PC-9 (cell line): ENCODE measurements around the gene ZNF609. TPM values are rescaled to one million over a fixed set of nuclear protein-coding genes. Genes with fewer than 3 reads are reported as not detected.

Experiments
- Bru-seq: library from RNA; stranded (reverse); fragments of 400-500 nt; gene quantifications from one replicate; lab custom pipeline; 2021; lab: Mats Ljungman, UMichigan
- BruChase-seq, 2 experiments: library from RNA; stranded (reverse); fragments of 400-500 nt; gene quantifications; one replicate each; lab custom pipeline; 2021; lab: Mats Ljungman, UMichigan
- BruUV-seq: library from RNA; stranded (reverse); fragments of 400-500 nt; replicated peaks from 2 replicates; lab custom pipeline; 2021; lab: Mats Ljungman, UMichigan
- CTCF ChIA-PET: fragments of 300-600 bp; sonication (Branson Sonifier 250); formaldehyde crosslinking; loops from one replicate; lab custom pipeline; 2022; ENCODE audit warnings: antibody characterized with exemption; lab: Charles Lee
- POLR2A ChIA-PET: fragments of 300-600 bp; sonication (Branson Sonifier 250); formaldehyde crosslinking; loops from one replicate; lab custom pipeline; 2022; ENCODE audit warnings: antibody characterized with exemption; ENCODE audit not compliant: unreplicated experiment; lab: Charles Lee
- DNase-seq, 2 experiments: peaks; one replicate each; pipeline versions ENCODE4 v3.0.0 to v3.0.0-alpha.2; 2015 to 2022; ENCODE audit warnings: mixed read lengths in 1 of 2
- H2AFZ ChIP-seq: fragments of 200-600 bp; sonication (generic); 2 replicates; pipeline ENCODE4 v1.8.1; 2017; ENCODE audit warnings: antibody characterized with exemption
- H3F3A ChIP-seq: fragments of 200-600 bp; sonication (generic); 2 replicates; pipeline ENCODE4 v1.8.1; 2017; ENCODE audit warnings: antibody characterized with exemption, mild to moderate bottlenecking, low read depth; ENCODE audit not compliant: insufficient read depth
- H3K27ac ChIP-seq: fragments of 200-600 bp; sonication (generic); 2 replicates; pipeline ENCODE4 v1.6.1; 2016; ENCODE audit warnings: mixed run types
- H3K27me3 ChIP-seq: fragments of 200-600 bp; sonication (generic); 2 replicates; pipeline ENCODE4 v1.6.1; 2016; ENCODE audit warnings: low read depth, mixed run types; ENCODE audit not compliant: insufficient read depth
- H3K36me3 ChIP-seq: fragments of 200-600 bp; sonication (generic); 2 replicates; pipeline ENCODE4 v1.6.1; 2016; ENCODE audit warnings: low read depth, mixed run types
- H3K4me1 ChIP-seq: fragments of 200-600 bp; sonication (generic); replicated peaks from 2 replicates; pipeline ENCODE4 v1.6.1; 2016; ENCODE audit warnings: mixed run types; ENCODE audit not compliant: insufficient read depth
- H3K4me2 ChIP-seq: fragments of 200-600 bp; sonication (generic); 2 replicates; pipeline ENCODE4 v1.6.1; 2017; ENCODE audit warnings: mixed run types
- H3K4me3 ChIP-seq: fragments of 200-600 bp; sonication (generic); 2 replicates; pipeline ENCODE4 v1.6.1; 2016; ENCODE audit warnings: mixed run types
- H3K79me2 ChIP-seq: fragments of 200-600 bp; sonication (generic); 2 replicates; pipeline ENCODE4 v1.6.1; 2017; ENCODE audit warnings: low read depth, mixed run types
- H3K9me2 ChIP-seq: fragments of 200-600 bp; sonication (generic); 2 replicates; pipeline ENCODE4 v1.8.1; 2017; ENCODE audit warnings: mild to moderate bottlenecking; ENCODE audit not compliant: insufficient read depth
- H3K9me3 ChIP-seq: fragments of 200-600 bp; sonication (generic); 2 replicates; pipeline ENCODE4 v1.8.1; 2016; ENCODE audit warnings: low read depth; ENCODE audit not compliant: insufficient read depth
- H4K20me1 ChIP-seq: fragments of 200-600 bp; sonication (generic); 2 replicates; pipeline ENCODE4 v1.8.1; 2017; ENCODE audit not compliant: insufficient read depth
- EZH2 ChIP-seq: fragments of 200-600 bp; sonication (generic); IDR thresholded peaks from 2 replicates; pipeline ENCODE4 v1.8.0; 2017; ENCODE audit warnings: antibody characterized with exemption, low read depth
- intact Hi-C: fragments of 100-400 bp; cut with micrococcal nuclease; formaldehyde crosslinking; loops from one replicate; pipeline ENCODE4 v1.10.0; 2022; ENCODE audit not compliant: unreplicated experiment
- long read RNA-seq: library from polyadenylated mRNA; stranded (forward); transcript quantifications from one replicate; pipeline ENCODE4 v2.0.0, GENCODE V29; 2022
- total RNA-seq: library from RNA; stranded (reverse); gene quantifications from 2 replicates; pipeline ENCODE4 v1.2.3, GENCODE V29; 2021
- TF ChIP-seq, protein P1 (sequence below): fragments of 200-600 bp; sonication (generic); conservative IDR thresholded peaks from 2 replicates; pipeline ENCODE4 v1.6.1; 2017; ENCODE audit warnings: mixed run types, antibody characterized with exemption, mild to moderate bottlenecking, moderate library complexity

ZNF609 gene, protein sequence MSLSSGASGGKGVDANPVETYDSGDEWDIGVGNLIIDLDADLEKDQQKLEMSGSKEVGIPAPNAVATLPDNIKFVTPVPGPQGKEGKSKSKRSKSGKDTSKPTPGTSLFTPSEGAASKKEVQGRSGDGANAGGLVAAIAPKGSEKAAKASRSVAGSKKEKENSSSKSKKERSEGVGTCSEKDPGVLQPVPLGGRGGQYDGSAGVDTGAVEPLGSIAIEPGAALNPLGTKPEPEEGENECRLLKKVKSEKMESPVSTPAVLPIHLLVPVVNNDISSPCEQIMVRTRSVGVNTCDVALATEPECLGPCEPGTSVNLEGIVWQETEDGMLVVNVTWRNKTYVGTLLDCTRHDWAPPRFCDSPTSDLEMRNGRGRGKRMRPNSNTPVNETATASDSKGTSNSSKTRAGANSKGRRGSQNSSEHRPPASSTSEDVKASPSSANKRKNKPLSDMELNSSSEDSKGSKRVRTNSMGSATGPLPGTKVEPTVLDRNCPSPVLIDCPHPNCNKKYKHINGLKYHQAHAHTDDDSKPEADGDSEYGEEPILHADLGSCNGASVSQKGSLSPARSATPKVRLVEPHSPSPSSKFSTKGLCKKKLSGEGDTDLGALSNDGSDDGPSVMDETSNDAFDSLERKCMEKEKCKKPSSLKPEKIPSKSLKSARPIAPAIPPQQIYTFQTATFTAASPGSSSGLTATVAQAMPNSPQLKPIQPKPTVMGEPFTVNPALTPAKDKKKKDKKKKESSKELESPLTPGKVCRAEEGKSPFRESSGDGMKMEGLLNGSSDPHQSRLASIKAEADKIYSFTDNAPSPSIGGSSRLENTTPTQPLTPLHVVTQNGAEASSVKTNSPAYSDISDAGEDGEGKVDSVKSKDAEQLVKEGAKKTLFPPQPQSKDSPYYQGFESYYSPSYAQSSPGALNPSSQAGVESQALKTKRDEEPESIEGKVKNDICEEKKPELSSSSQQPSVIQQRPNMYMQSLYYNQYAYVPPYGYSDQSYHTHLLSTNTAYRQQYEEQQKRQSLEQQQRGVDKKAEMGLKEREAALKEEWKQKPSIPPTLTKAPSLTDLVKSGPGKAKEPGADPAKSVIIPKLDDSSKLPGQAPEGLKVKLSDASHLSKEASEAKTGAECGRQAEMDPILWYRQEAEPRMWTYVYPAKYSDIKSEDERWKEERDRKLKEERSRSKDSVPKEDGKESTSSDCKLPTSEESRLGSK (N-terminal part only)
- total RNA-seq: 37.8 and 38.6 TPM in 2 replicates
- Bru-seq, nascent RNA: percentile 84 among the genes with signal in this experiment
- percentile 82 among the genes with signal in this experiment for BruChase-seq, experiment 1, labeled RNA remaining after a 2-hour chase
- BruChase-seq, experiment 2, labeled RNA remaining after a 6-hour chase: percentile 73 among the genes with signal in this experiment
- long read RNA-seq, partial matches to known transcripts: 16 of 16 reads
- long read RNA-seq, other reads (novel, unspliced or antisense): 0 of 16 reads

DNA sequence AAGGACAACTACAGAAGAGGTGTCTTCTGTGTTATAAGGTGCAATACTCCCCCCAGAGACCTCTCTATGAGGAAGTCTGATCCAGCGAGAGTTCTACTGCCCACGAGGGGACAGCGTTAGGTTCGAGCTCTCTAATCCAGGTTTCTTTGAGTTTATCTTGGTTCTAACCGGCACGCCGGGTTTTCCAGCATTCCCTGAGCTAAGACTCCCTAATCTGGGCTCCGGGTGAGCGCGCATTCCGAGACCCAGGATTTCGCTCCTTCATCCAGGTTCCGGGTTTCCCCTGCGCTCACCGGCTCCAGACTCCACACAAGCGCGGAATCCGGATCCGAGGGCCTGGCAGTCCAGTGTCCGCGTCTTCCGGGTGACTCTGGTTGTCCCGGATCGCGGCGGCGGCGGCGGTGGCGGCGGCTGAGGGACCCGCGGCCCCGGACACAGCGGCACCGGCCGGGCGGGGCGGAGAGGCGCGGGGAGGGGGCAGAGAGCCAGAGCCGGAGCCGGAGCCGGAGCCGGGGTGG, at the start of gene ZNF609:
ZNF609 (plus strand) TSS at position 373 of the 518 bp plus-strand sequence. CDS start 38,842 bp downstream, outside the sequence.
- H2AFZ ChIP-seq: peak within 1 kb of the TSS; percentile 77; the same call in 1 of the 2 replicates
- BruUV-seq: no TSS peak
- H4K20me1 ChIP-seq: no peaks in the 10 kb centered on the region; the same call in 1 of the 2 replicates
- intact Hi-C loops: no loop called here
- POLR2A ChIA-PET: interaction anchor here (0.6 kb wide), 1 partner anchor 297 kb away, joined by 3 read pairs; no protein-coding TSS in a partner anchor
- peak; percentile 70 to 97 for DNase-seq
- no peaks in the 10 kb centered on the region for H3K27me3 ChIP-seq
- H3K4me3 ChIP-seq: peak within 1 kb of the TSS; percentile 63
- TF ChIP-seq, protein P1, sequence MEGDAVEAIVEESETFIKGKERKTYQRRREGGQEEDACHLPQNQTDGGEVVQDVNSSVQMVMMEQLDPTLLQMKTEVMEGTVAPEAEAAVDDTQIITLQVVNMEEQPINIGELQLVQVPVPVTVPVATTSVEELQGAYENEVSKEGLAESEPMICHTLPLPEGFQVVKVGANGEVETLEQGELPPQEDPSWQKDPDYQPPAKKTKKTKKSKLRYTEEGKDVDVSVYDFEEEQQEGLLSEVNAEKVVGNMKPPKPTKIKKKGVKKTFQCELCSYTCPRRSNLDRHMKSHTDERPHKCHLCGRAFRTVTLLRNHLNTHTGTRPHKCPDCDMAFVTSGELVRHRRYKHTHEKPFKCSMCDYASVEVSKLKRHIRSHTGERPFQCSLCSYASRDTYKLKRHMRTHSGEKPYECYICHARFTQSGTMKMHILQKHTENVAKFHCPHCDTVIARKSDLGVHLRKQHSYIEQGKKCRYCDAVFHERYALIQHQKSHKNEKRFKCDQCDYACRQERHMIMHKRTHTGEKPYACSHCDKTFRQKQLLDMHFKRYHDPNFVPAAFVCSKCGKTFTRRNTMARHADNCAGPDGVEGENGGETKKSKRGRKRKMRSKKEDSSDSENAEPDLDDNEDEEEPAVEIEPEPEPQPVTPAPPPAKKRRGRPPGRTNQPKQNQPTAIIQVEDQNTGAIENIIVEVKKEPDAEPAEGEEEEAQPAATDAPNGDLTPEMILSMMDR: no peak
- no peak for TF ChIP-seq EZH2
- H3K79me2 ChIP-seq: peaks cover 38% of the 10 kb centered on the region
- H3F3A ChIP-seq: peaks cover 9% of the 10 kb centered on the region; the same call in 1 of the 2 replicates
- no peaks in the 10 kb centered on the region for H3K36me3 ChIP-seq
- CTCF ChIA-PET: no interaction called here
- H3K9me3 ChIP-seq: no peaks in the 10 kb centered on the region
- no peaks in the 10 kb centered on the region for H3K9me2 ChIP-seq
- peaks cover 13% of the 10 kb centered on the region for H3K4me1 ChIP-seq
- H3K4me2 ChIP-seq: peak within 1 kb of the TSS; percentile 84
- peak within 1 kb of the TSS; percentile 14; the same call in 1 of the 2 replicates for H3K27ac ChIP-seq

DNA sequence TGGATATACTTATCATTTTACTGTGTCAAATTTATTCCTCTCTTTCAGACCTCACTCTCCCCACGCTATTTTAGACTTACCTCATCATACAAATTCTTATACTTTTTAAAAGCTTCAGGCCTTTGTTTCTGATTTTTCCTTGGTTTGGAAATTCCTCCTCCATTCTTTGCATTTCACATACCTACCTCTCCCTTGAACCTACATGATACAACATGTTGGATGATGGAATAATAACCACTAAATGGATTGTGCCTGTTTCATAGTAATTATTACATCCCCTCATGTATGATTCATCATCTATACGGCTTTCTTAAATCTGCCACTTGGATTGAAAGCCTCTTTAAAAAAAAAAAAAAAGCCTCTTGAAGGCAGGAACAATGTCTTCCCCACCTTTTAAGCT, 48.2 kb upstream of the ZNF609 start:
- H3K9me2 ChIP-seq: no peaks in the 10 kb centered on the region
- ChIA-PET CTCF (no interaction called here), POLR2A (no interaction called here)
- no peak overlapping the region for H2AFZ ChIP-seq
- H3K4me1 ChIP-seq: no peaks in the 10 kb centered on the region
- no peaks in the 10 kb centered on the region for H3K27me3 ChIP-seq
- H3K4me2 ChIP-seq: no peak overlapping the region
- no TSS peak for BruUV-seq
- H3K9me3 ChIP-seq: no peaks in the 10 kb centered on the region
- H3K36me3 ChIP-seq: no peaks in the 10 kb centered on the region
- intact Hi-C loops: no loop called here
- no peak overlapping the region for H3K27ac ChIP-seq
- DNase-seq: no peak
- H3K79me2 ChIP-seq: no peaks in the 10 kb centered on the region
- H3F3A ChIP-seq: no peaks in the 10 kb centered on the region
- no peak for TF ChIP-seq EZH2
- TF ChIP-seq, protein P1: no peak
- H3K4me3 ChIP-seq: no peak overlapping the region
- H4K20me1 ChIP-seq: no peaks in the 10 kb centered on the region
